Measurements from ENCODE around the gene ZKSCAN2.

ZKSCAN2 gene

DNA sequence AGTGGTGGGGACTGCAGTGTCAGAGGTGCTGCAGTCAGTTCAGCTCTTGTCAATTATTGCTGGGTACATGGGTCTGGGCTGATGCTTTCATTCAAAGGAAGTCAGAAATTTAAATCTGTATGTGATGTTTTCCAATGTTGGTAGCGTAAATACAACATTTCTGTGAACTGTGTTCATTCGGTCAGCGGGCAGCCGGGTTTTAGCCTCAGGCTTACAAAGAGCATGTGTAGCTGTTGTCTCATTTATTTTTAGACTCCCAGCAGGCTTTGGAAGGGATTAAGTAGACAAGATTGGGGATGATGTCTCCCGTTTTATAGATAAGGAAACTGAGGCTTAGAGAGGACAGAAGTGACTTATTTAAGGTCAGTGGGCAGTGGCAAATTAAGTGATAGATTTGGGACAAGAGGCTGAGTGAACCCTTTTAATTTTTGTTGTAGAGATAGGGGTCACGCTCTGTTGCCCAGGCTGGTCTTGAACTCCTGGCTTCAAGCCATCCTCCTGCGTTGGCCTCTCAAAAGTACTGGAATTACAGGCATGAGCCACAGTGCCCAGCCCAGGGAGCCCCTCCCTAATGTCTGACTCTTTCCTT is 32.8 kb downstream of the ZKSCAN2 start:
- Histone ChIP-seq H3K36me3 (ENCODE audit: control insufficient read depth in 2 of 2, insufficient read depth in 1 of 2, low read length in 2 of 2) (no peaks in the 10 kb centered on the region), H3K4me1 (ENCODE audit: control insufficient read depth, insufficient read depth, low read length) (no peaks in the 10 kb centered on the region), H3K27ac (ENCODE audit: extremely low read depth, low read depth, low read length) (no peak overlapping the region), H3K9me3 (ENCODE audit: control insufficient read depth, insufficient read depth, low read depth, low read length) (no peaks in the 10 kb centered on the region), H3K4me3 (ENCODE audit: low read depth, low read length) (no peak overlapping the region)
- POLR2A ChIA-PET = interaction anchor here (0.6 to 1.4 kb wide), 3 partner anchors 112 to 384 kb away, joined by 3 to 5 read pairs (median 4); no protein-coding TSS in a partner anchor
- TF ChIP-seq ZNF157 (tag by site-specific recombination; IDR thresholded peaks at IDR 0.05) = no peak
- TF ChIP-seq ZNF248 (tag by site-specific recombination; IDR thresholded peaks at IDR 0.05) = no peak
- no peak for TF ChIP-seq ZNF530 (tag by site-specific recombination; IDR thresholded peaks at IDR 0.05; ENCODE audit: low read depth)
- TF ChIP-seq KLF16 (tag by site-specific recombination; IDR thresholded peaks at IDR 0.05) = no peak
- no peak for TF ChIP-seq BCL11B (tag by site-specific recombination; IDR thresholded peaks at IDR 0.05; ENCODE audit: low read depth)
- no peak for TF ChIP-seq ZNF449 (tag by site-specific recombination; IDR thresholded peaks at IDR 0.05)
- no peak for TF ChIP-seq REPIN1 (tag by site-specific recombination; IDR thresholded peaks at IDR 0.05; ENCODE audit: low read depth)
- CTCF ChIA-PET = interaction anchor here (0.6 to 4.4 kb wide), 40 partner anchors 8 to 1823 kb away, joined by 3 to 34 read pairs (median 4); partner anchors contain the start of gene LCMT1

DNA sequence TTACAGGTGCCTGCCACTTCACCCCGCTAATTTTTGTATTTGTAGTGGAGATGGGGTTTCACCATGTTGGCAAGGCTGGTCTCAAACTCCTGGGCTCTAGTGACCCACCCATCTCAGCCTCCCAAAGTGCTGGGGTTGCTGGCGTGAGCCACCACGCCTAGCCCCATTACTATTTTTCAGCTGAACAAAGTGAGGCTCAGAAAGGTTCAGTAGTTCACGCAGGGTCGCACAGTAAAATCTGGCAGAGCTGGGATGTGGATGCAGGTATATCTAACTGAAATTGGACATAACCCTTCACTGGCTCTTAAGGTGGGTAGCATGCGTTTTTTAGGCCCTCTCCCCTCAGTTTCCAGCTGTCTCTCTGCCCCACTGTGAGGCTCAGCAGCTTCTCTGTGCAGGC is 33.7 kb downstream of the ZKSCAN2 start:
- CTCF ChIA-PET = interaction anchor here (0.5 to 4.4 kb wide), 13 partner anchors 9 to 710 kb away, joined by 3 to 34 read pairs (median 5); no protein-coding TSS in a partner anchor
- Histone ChIP-seq H3K27ac (ENCODE audit: extremely low read depth, low read depth, low read length) (no peak overlapping the region), H3K9me3 (ENCODE audit: control insufficient read depth, insufficient read depth, low read depth, low read length) (no peaks in the 10 kb centered on the region), H3K4me3 (ENCODE audit: low read depth, low read length) (no peak overlapping the region), H3K4me1 (ENCODE audit: control insufficient read depth, insufficient read depth, low read length) (no peaks in the 10 kb centered on the region), H3K36me3 (ENCODE audit: control insufficient read depth in 2 of 2, insufficient read depth in 1 of 2, low read length in 2 of 2) (no peaks in the 10 kb centered on the region)
- POLR2A ChIA-PET = no interaction called here
- TF ChIP-seq, protein P1, sequence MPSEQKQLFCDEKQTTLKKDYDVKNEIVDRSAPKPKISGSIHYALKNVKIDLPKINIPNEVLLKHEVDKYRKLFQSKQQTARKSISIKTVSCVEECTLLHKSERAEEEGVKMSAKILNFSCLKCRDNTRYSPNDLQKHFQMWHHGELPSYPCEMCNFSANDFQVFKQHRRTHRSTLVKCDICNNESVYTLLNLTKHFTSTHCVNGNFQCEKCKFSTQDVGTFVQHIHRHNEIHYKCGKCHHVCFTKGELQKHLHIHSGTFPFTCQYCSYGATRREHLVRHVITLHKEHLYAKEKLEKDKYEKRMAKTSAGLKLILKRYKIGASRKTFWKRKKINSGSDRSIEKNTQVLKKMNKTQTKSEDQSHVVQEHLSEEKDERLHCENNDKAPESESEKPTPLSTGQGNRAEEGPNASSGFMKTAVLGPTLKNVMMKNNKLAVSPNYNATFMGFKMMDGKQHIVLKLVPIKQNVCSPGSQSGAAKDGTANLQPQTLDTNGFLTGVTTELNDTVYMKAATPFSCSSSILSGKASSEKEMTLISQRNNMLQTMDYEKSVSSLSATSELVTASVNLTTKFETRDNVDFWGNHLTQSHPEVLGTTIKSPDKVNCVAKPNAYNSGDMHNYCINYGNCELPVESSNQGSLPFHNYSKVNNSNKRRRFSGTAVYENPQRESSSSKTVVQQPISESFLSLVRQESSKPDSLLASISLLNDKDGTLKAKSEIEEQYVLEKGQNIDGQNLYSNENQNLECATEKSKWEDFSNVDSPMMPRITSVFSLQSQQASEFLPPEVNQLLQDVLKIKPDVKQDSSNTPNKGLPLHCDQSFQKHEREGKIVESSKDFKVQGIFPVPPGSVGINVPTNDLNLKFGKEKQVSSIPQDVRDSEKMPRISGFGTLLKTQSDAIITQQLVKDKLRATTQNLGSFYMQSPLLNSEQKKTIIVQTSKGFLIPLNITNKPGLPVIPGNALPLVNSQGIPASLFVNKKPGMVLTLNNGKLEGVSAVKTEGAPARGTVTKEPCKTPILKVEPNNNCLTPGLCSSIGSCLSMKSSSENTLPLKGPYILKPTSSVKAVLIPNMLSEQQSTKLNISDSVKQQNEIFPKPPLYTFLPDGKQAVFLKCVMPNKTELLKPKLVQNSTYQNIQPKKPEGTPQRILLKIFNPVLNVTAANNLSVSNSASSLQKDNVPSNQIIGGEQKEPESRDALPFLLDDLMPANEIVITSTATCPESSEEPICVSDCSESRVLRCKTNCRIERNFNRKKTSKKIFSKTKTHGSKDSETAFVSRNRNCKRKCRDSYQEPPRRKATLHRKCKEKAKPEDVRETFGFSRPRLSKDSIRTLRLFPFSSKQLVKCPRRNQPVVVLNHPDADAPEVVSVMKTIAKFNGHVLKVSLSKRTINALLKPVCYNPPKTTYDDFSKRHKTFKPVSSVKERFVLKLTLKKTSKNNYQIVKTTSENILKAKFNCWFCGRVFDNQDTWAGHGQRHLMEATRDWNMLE (tag by site-specific recombination; conservative IDR thresholded peaks at IDR 0.05; ENCODE audit: low read depth) = no peak
- TF ChIP-seq ZNF677 (tag by site-specific recombination; IDR thresholded peaks at IDR 0.05) (no peak), ZNF473 (tag by site-specific recombination; IDR thresholded peaks at IDR 0.05) (no peak), ZBTB48 (tag by site-specific recombination; IDR thresholded peaks at IDR 0.05) (no peak), KLF9 (tag by site-specific recombination; IDR thresholded peaks at IDR 0.05; ENCODE audit: low read depth) (no peak), ZNF830 (tag by site-specific recombination; IDR thresholded peaks at IDR 0.05; ENCODE audit: low read depth) (no peak), ZFP37 (tag by site-specific recombination; IDR thresholded peaks at IDR 0.05) (no peak)

- CTCF ChIA-PET = interaction anchor here (0.7 to 4.4 kb wide), 5 partner anchors 13 to 1148 kb away, joined by 3 to 34 read pairs (median 4); no protein-coding TSS in a partner anchor
- Histone ChIP-seq H3K9me3 (ENCODE audit: control insufficient read depth, insufficient read depth, low read depth, low read length) (no peaks in the 10 kb centered on the region), H3K36me3 (ENCODE audit: control insufficient read depth in 2 of 2, insufficient read depth in 1 of 2, low read length in 2 of 2) (no peaks in the 10 kb centered on the region), H3K4me3 (ENCODE audit: low read depth, low read length) (no peak overlapping the region), H3K27ac (ENCODE audit: extremely low read depth, low read depth, low read length) (no peak overlapping the region), H3K4me1 (ENCODE audit: control insufficient read depth, insufficient read depth, low read length) (no peaks in the 10 kb centered on the region)
- POLR2A ChIA-PET = no interaction called here
- TF ChIP-seq TRIM28 (IDR thresholded peaks at IDR 0.05; ENCODE audit: borderline replicate concordance, low read length) (no peak), ZNF664 (tag by site-specific recombination; IDR thresholded peaks at IDR 0.05) (no peak), ZNF600 (tag by site-specific recombination; IDR thresholded peaks at IDR 0.05) (no peak), ZNF561 (tag by site-specific recombination; IDR thresholded peaks at IDR 0.05; ENCODE audit: borderline replicate concordance) (no peak), ZNF132 (tag by site-specific recombination; IDR thresholded peaks at IDR 0.05; ENCODE audit: borderline replicate concordance) (no peak), ZNF302 (tag by site-specific recombination; IDR thresholded peaks at IDR 0.05; ENCODE audit: low read depth) (no peak), ZNF214 (tag by site-specific recombination; IDR thresholded peaks at IDR 0.05; ENCODE audit: borderline replicate concordance) (no peak), ZFP69B (tag by site-specific recombination; IDR thresholded peaks at IDR 0.05) (no peak), SP2 (tag by site-specific recombination; IDR thresholded peaks at IDR 0.05) (no peak), ZNF140 (tag by site-specific recombination; IDR thresholded peaks at IDR 0.05) (no peak), ZNF366 (tag by site-specific recombination; conservative IDR thresholded peaks at IDR 0.05) (no peak), MZF1 (tag by site-specific recombination; IDR thresholded peaks at IDR 0.05; ENCODE audit: borderline replicate concordance) (no peak), ZNF747 (tag by site-specific recombination; IDR thresholded peaks at IDR 0.05) (no peak)
These were observed 34.7 kb downstream of the ZKSCAN2 start for GRCh38 chr16:25222959-25223358.

Data from HEK293 (cell line).